K562 (cell line): ENCODE data around the gene TFE3. TPM values are rescaled to one million over a fixed set of nuclear protein-coding genes. Genes with fewer than 3 reads are reported as not detected.
A peak's percentile ranks its signal among the peaks of the same experiment; 100 is the strongest.

Source experiments
- C11orf30 ChIP-seq: fragments of 450-650 bp; IDR thresholded peaks from 2 replicates; pipeline ENCODE4 v1.6.1; 2016; ENCODE audit warnings: low read depth, mild to moderate bottlenecking
- CBFA2T3 ChIP-seq: fragments of 450-650 bp; IDR thresholded peaks from 2 replicates; pipeline ENCODE4 v1.6.1; 2017
- CTCF ChIP-seq, 3 experiments: IDR thresholded peaks in 2 of 3; conservative IDR thresholded peaks in 1 of 3; 2 replicates each; pipeline ENCODE4 v1.5.1; 2011 to 2012; ENCODE audit warnings: low read length in 3 of 3, mild to moderate bottlenecking in 3 of 3, control low read depth in 2 of 3, improper control_type of control experiment in 1 of 3, inconsistent platforms in 1 of 3, low read depth in 1 of 3, mixed read lengths in 1 of 3, moderate library complexity in 1 of 3; ENCODE audit not compliant: insufficient read depth in 2 of 3
- ELF1 ChIP-seq: fragments of 200-800 bp; sonication (Bioruptor generic); IDR thresholded peaks from 2 replicates; pipeline ENCODE4 v1.6.1; 2016; ENCODE audit warnings: missing genetic modification characterization, missing compliant biosample characterization
- FUS ChIP-seq: fragments of 200-400 bp; formaldehyde crosslinking; optimal IDR thresholded peaks from 2 replicates; pipeline ENCODE3; 2017; ENCODE audit warnings: low read depth, low read length
- GTF2A2 ChIP-seq: IDR thresholded peaks from 2 replicates; pipeline ENCODE4 v1.6.1; 2016; ENCODE audit warnings: mild to moderate bottlenecking, missing genetic modification characterization, missing compliant biosample characterization
- HMGN3 ChIP-seq: IDR thresholded peaks from 2 replicates; pipeline ENCODE4 v1.6.1; 2011; ENCODE audit warnings: borderline replicate concordance, low read depth, mild to moderate bottlenecking, mixed read lengths, low read length; ENCODE audit not compliant: insufficient read length; ENCODE audit errors: extremely low read depth
- HOXB6 ChIP-seq: fragments of 250-450 bp; sonication (Bioruptor Pico); IDR thresholded peaks from 2 replicates; pipeline ENCODE4 v1.5.1; 2022; ENCODE audit warnings: mild to moderate bottlenecking, borderline replicate concordance
- KAT2B ChIP-seq: IDR thresholded peaks from one replicate; pipeline ENCODE4 v1.6.1; 2012; ENCODE audit warnings: low read depth, mild to moderate bottlenecking, control low read depth, inconsistent platforms, low read length, moderate library complexity
- LCOR ChIP-seq: sonication (generic); formaldehyde crosslinking; IDR thresholded peaks from 2 replicates; pipeline ENCODE4 v1.8.0; 2022; ENCODE audit warnings: mild to moderate bottlenecking, missing genetic modification reagents
- NR2C2 ChIP-seq, 2 experiments: fragments of 200-800 bp in 1 of 2; sonication (Bioruptor generic) in 1 of 2; sonication (generic) in 1 of 2; formaldehyde crosslinking in 1 of 2; IDR thresholded peaks; 2 replicates each; pipeline versions ENCODE4 v1.6.1 to v1.8.0; 2016 to 2022; ENCODE audit warnings: mild to moderate bottlenecking in 1 of 2, missing compliant biosample characterization in 1 of 2, missing genetic modification characterization in 1 of 2, missing genetic modification reagents in 1 of 2
- PBX2 ChIP-seq, 2 experiments: IDR thresholded peaks in 1 of 2; conservative IDR thresholded peaks in 1 of 2; 2 replicates each; pipeline ENCODE4 v1.6.1; 2016; ENCODE audit warnings: low read depth in 2 of 2, mild to moderate bottlenecking in 1 of 2, missing compliant biosample characterization in 1 of 2, missing genetic modification characterization in 1 of 2, moderate library complexity in 1 of 2
- POLR2B ChIP-seq: fragments of 450-650 bp; IDR thresholded peaks from 2 replicates; pipeline ENCODE4 v1.6.1; 2018; ENCODE audit warnings: low read depth; ENCODE audit not compliant: partially characterized antibody
- RBFOX2 ChIP-seq: fragments of 200-400 bp; formaldehyde crosslinking; IDR thresholded peaks from 2 replicates; pipeline ENCODE4 v1.6.1; 2017; ENCODE audit warnings: low read depth, mild to moderate bottlenecking, low read length, moderate library complexity
- SAP30 ChIP-seq: fragments of 200-600 bp; sonication (generic); IDR thresholded peaks from 2 replicates; pipeline ENCODE4 v1.6.1; 2012; ENCODE audit warnings: borderline replicate concordance, low read depth, mild to moderate bottlenecking, moderate library complexity, low read length, control low read depth, inconsistent platforms; ENCODE audit not compliant: insufficient read depth, poor library complexity, severe bottlenecking
- SREBF1 ChIP-seq: fragments of 150-350 bp; IDR thresholded peaks from 2 replicates; pipeline ENCODE4 v1.6.1; 2014; ENCODE audit warnings: antibody characterized with exemption, low read depth, low read length, borderline replicate concordance
- SUPT5H ChIP-seq: fragments of 450-650 bp; IDR thresholded peaks from 2 replicates; pipeline ENCODE4 v1.6.1; 2016
- ZBED1 ChIP-seq: IDR thresholded peaks from 2 replicates; pipeline ENCODE4 v1.6.1; 2014
- polyA plus RNA-seq, 8 experiments: library from polyadenylated mRNA; depleted of rRNA in 4 of 8; stranded (reverse) in 5 of 8; unstranded in 3 of 8; fragments of >200 nt; fragmentation: Nextera tagmentation in 2 of 8; fragmentation: Illumina TruSeq in 1 of 8; extraction: Ambion mirVana in 2 of 8; extraction: Trizol in 1 of 8; gene quantifications; 2 replicates each; pipeline versions ENCODE4 v1.2.1 to v1.2.3, GENCODE V29; 2011 to 2014; ENCODE audit warnings: inconsistent platforms in 1 of 8, missing spikeins in 1 of 8
- total RNA-seq, 7 experiments: library from RNA; depleted of rRNA in 6 of 7; stranded (reverse); fragments of >200 nt in 6 of 7; fragmentation: Illumina TruSeq in 2 of 7; extraction: Trizol in 2 of 7; gene quantifications; 2 replicates each; pipeline versions ENCODE4 v1.2.1 to v1.2.3, GENCODE V29; 2011 to 2021; ENCODE audit warnings: low replicate concordance in 1 of 7
- TF ChIP-seq, protein P1 (sequence below): fragments of 450-650 bp; formaldehyde crosslinking; IDR thresholded peaks from 2 replicates; pipeline ENCODE4 v1.4.0; 2020; ENCODE audit warnings: mild to moderate bottlenecking

TFE3 gene
- total and polyA plus RNA-seq, 9 of the 15 experiments (the other 6 are each of a cell fraction or from before 2014, with no cell fraction given) = 1.9 to 20.3 (median 11.9) TPM

DNA sequence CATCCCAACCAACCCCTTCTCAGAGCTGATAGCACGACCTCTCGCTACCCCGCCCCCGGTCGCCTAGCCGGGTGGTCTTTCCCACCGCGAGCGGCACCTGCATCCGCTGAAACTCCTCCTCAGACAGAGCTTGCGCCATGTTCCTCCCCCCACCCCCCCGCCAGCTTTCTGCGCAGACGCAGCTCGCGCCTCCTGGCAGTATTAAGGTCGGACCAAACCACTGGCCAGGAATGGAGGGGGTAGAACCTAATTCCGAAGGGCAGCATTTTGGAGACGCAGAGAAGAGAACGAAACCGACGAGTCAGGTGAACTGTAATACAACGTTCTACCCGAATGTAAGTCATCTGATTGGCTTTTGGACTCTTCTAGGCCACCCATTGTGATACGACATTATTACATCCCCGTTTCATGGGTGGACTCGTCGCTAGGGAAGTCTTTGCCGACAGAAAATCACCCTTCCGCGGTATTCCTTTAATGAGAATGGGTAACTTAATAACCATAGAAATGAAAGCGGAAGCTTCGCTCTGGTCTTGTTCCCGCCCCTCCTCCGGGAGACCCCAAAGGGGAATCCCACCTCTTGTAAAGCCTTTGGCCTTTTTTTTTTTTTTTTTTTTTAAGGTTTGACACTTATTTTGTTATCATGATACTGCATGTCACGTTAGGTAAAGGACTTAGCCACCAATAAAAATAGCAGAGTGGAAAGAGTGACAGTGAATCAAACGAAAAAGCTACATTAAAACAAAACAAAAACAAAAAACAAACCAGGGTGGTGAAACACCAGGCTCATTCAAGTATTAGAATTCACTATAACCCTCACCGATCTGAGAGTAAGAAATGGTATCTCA is 40.8 kb downstream of the TFE3 start, which contains the start of gene GRIPAP1 (continued):
- no peak for TF ChIP-seq PBX2 (CRISPR knock-in tag; IDR thresholded peaks at IDR 0.05; ENCODE audit: low read depth)
- no peak for TF ChIP-seq PBX2 (tag; conservative IDR thresholded peaks at IDR 0.05; ENCODE audit: low read depth)
- TF ChIP-seq SREBF1 = 0 out of 2 replicates have a peak, but pooled peaks have one; percentile 70
- TF ChIP-seq HOXB6 = no peak
- TF ChIP-seq C11orf30 = 0 out of 2 replicates have a peak, but pooled peaks have one; percentile 28
- peak; percentile 68; the same call in 1 of the 2 replicates for TF ChIP-seq GTF2A2 (tag)
- TF ChIP-seq FUS = no peak
- TF ChIP-seq, protein P1, sequence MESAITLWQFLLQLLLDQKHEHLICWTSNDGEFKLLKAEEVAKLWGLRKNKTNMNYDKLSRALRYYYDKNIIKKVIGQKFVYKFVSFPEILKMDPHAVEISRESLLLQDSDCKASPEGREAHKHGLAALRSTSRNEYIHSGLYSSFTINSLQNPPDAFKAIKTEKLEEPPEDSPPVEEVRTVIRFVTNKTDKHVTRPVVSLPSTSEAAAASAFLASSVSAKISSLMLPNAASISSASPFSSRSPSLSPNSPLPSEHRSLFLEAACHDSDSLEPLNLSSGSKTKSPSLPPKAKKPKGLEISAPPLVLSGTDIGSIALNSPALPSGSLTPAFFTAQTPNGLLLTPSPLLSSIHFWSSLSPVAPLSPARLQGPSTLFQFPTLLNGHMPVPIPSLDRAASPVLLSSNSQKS (CRISPR knock-in tag) = no peak
- TF ChIP-seq SUPT5H = peak; percentile 84
- no peak for TF ChIP-seq CBFA2T3
- TF ChIP-seq ZBED1 = no peak
- TF ChIP-seq KAT2B = no peak
- TF ChIP-seq ELF1 = peak; percentile 78
- TF ChIP-seq POLR2B = peak; percentile 67
- TF ChIP-seq SAP30 = no peak
- no peak for TF ChIP-seq NR2C2 (CRISPR knock-in tag; IDR thresholded peaks at IDR 0.05)
- TF ChIP-seq NR2C2 (tag; IDR thresholded peaks at IDR 0.05) = no peak
- TF ChIP-seq LCOR (CRISPR knock-in tag) = no peak
- no peak for TF ChIP-seq CTCF (IDR thresholded peaks at IDR 0.05 in 2 of 3, conservative IDR thresholded peaks at IDR 0.05 in 1 of 3; ENCODE audit: insufficient read depth in 2 of 3, low read depth in 1 of 3, low read length in 3 of 3)
- TF ChIP-seq RBFOX2 = peak; percentile 85
- no peak for TF ChIP-seq HMGN3
